Testis (tissue), 5 donors: ENCODE results near the gene LMLN. TPM values are rescaled to one million over a fixed set of nuclear protein-coding genes. Genes with fewer than 3 reads are reported as not detected.
"Not testable (repeated sequence)": the region's sequence is repeated elsewhere in the genome, so short reads cannot be mapped to it uniquely, and the experiment has no call there.

Source experiments
- DNase-seq: peaks from one replicate; pipeline ENCODE4 v3.0.0-alpha.2; 2019
- H3K27ac ChIP-seq, 2 donors: fragments of 200-600 bp; sonication (generic); one replicate each; pipeline ENCODE4 v1.5.1; 2019
- H3K27me3 ChIP-seq: fragments of 200-600 bp; sonication (generic); one replicate; pipeline ENCODE4 v1.5.1; 2019
- H3K36me3 ChIP-seq: fragments of 200-600 bp; sonication (generic); one replicate; pipeline ENCODE4 v1.5.1; 2017; ENCODE audit warnings: low read depth; ENCODE audit errors: missing control alignments
- H3K4me1 ChIP-seq: fragments of 200-600 bp; sonication (generic); one replicate; pipeline ENCODE4 v1.5.1; 2019
- H3K4me3 ChIP-seq, 2 donors: fragments of 200-600 bp; sonication (generic); one replicate each; pipeline ENCODE4 v1.5.1; 2017 to 2019
- H3K9me3 ChIP-seq: fragments of 200-600 bp; sonication (generic); one replicate; pipeline ENCODE4 v1.5.1; 2017
- POLR2A ChIP-seq: fragments of 450-650 bp; IDR thresholded peaks from one replicate; pipeline ENCODE4 v1.6.1; 2017; ENCODE audit warnings: antibody characterized with exemption, mild to moderate bottlenecking, moderate library complexity
- WGBS, 2 donors: methylation state at CpG; one replicate each; pipeline ENCODE4 v1.1.5; 2018; 5-methylcytosine and 5-hydroxymethylcytosine counted together
- intact Hi-C: fragments of 100-400 bp; cut with DNase I; formaldehyde crosslinking; loops from one replicate; pipeline ENCODE4 v1.15.1; 2023; ENCODE audit warnings: low total_unique reads
- long read RNA-seq, 2 donors: transcript quantifications; one replicate each; lab custom pipeline, GENCODE V29; 2026
- polyA plus RNA-seq: library from polyadenylated mRNA; stranded (reverse); fragments of 350-450 nt; fragmentation: Illumina TruSeq; extraction: RNeasy Lipid Tissue Mini Kit (QIAGEN cat#74804); gene quantifications from one replicate; pipeline ENCODE4 v1.2.3, GENCODE V29; 2014; ENCODE audit warnings: low read depth, low replicate concordance; ENCODE audit not compliant: insufficient read depth
- total RNA-seq, 2 donors: library from RNA; depleted of rRNA; stranded (reverse); fragments of >200 nt; gene quantifications; one replicate each; pipeline ENCODE4 v1.2.3, GENCODE V29; 2016
- TF ChIP-seq, protein P1 (sequence below), 3 experiments: fragments of 450-650 bp in 2 of 3; fragments of 200-600 bp in 1 of 3; sonication (generic) in 1 of 3; IDR thresholded peaks; one replicate each; pipeline ENCODE4 v1.5.1; 2016 to 2019; ENCODE audit warnings: antibody characterized with exemption in 3 of 3, mild to moderate bottlenecking in 2 of 3, moderate library complexity in 1 of 3

The LMLN gene, protein sequence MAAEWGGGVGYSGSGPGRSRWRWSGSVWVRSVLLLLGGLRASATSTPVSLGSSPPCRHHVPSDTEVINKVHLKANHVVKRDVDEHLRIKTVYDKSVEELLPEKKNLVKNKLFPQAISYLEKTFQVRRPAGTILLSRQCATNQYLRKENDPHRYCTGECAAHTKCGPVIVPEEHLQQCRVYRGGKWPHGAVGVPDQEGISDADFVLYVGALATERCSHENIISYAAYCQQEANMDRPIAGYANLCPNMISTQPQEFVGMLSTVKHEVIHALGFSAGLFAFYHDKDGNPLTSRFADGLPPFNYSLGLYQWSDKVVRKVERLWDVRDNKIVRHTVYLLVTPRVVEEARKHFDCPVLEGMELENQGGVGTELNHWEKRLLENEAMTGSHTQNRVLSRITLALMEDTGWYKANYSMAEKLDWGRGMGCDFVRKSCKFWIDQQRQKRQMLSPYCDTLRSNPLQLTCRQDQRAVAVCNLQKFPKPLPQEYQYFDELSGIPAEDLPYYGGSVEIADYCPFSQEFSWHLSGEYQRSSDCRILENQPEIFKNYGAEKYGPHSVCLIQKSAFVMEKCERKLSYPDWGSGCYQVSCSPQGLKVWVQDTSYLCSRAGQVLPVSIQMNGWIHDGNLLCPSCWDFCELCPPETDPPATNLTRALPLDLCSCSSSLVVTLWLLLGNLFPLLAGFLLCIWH
- 10 to 100 TPM; 24.1 to 49.8 TPM for total RNA-seq
- polyA plus RNA-seq: 23.0 TPM
- long read RNA-seq, donor 1, full-length matches to known transcripts: 2 of 2 reads
- long read RNA-seq, donor 1, partial matches to known transcripts: 0 of 2 reads
- long read RNA-seq, donor 1, other reads (novel, unspliced or antisense): 0 of 2 reads
- long read RNA-seq, donor 2: 0 reads

DNA sequence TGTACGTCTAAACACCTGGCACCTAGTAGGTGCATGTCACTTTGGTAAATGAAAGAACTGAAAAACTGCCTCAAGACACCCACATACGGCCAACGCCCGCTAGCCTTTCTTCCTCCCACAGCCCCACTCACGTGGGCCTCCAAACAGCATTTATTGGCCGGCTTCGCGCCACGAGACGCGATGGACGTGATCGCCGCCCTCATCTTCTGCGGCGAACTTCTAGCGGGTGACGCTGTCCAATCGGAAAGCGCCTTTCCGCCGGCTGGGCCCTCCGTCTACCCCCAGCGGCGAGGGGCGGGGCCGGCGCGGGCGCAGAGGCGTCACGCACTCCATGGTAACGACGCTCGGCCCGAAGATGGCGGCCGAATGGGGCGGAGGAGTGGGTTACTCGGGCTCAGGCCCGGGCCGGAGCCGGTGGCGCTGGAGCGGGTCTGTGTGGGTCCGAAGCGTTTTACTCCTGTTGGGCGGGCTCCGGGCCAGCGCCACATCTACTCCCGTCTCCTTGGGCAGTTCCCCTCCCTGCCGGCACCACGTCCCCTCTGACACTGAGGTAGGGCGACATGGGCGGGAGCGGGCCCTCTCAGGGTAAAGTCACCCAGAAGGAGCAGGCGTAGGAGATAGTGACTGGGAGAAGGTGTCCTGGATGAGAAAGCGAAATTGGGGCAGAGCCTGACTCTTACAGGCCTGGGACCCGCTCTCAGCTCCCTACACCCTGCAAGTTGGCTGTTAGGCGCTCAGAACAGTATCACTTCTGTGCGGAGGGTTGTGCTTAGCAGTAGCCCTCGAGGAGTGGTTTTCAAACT, at the start of gene LMLN:
Gene LMLN (plus strand): TSS at position 327 of the 803 bp plus-strand sequence. CDS start 29 bp downstream, at position 356.
- Histone ChIP-seq H3K27ac (peak within 1 kb of the TSS; percentile 78), H3K27me3 (no peaks in the 10 kb centered on the region), H3K4me3 (peak within 1 kb of the TSS; percentile 73 to 84), H3K9me3 (no peaks in the 10 kb centered on the region), H3K36me3 (no peaks in the 10 kb centered on the region), H3K4me1 (peaks cover 8% of the 10 kb centered on the region)
- WGBS, 2 donors: 0 to 1% methylated on average over 9 to 54 of the region's 62 CpGs
- intact Hi-C loops: no loop called here
- TF ChIP-seq, protein P1, sequence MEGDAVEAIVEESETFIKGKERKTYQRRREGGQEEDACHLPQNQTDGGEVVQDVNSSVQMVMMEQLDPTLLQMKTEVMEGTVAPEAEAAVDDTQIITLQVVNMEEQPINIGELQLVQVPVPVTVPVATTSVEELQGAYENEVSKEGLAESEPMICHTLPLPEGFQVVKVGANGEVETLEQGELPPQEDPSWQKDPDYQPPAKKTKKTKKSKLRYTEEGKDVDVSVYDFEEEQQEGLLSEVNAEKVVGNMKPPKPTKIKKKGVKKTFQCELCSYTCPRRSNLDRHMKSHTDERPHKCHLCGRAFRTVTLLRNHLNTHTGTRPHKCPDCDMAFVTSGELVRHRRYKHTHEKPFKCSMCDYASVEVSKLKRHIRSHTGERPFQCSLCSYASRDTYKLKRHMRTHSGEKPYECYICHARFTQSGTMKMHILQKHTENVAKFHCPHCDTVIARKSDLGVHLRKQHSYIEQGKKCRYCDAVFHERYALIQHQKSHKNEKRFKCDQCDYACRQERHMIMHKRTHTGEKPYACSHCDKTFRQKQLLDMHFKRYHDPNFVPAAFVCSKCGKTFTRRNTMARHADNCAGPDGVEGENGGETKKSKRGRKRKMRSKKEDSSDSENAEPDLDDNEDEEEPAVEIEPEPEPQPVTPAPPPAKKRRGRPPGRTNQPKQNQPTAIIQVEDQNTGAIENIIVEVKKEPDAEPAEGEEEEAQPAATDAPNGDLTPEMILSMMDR (IDR thresholded peaks at IDR 0.05): no peak
- peak; percentile 13 for TF ChIP-seq POLR2A
- DNase-seq: peak; percentile 97

DNA sequence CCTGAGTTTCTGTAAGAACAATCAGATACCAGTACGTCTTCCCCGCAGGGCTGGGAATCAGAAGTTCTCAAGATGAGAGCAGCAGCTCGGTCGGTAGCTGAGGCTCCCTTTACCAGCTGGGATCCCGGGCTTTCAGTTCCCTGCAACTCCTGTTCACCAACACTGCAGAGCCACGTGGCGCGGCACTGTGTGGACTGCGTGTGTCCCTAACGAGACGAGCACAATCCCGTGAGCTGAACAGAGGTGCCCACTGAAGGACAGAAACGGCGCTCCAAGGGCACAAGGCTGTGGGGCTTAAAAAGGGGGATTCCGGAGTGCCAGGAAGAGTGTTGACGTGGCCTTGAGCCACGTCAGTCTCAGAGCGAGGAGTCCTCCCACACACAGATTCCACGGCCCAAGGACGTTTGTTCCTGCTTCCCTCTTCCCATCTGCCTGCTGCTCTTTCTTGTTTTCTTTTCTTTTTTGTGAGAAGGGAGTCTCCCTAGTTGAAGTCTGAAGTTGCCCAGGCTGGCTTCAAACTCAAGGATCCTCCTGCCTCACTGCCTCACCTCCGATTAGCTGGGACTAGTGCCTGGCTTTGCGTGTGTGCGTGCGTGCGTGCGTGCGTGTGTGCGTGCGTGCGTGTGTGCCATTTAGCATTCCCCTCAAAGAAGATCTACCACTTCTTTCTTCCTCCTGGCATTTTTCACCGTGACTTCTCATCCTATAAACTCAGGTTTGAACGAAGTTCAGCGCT, 47.1 kb upstream of the LMLN start:
- DNase-seq: peak; percentile 84
- no peak for TF ChIP-seq POLR2A
- Histone ChIP-seq H3K4me3 (peak overlapping the region; percentile 44 to 69), H3K9me3 (no peaks in the 10 kb centered on the region), H3K27me3 (no peaks in the 10 kb centered on the region), H3K4me1 (peaks cover 16% of the 10 kb centered on the region), H3K36me3 (no peaks in the 10 kb centered on the region), H3K27ac (peak overlapping the region; percentile 73 to 89)
- 6 to 17% methylated on average over 33 of the region's 33 CpGs for WGBS, 2 donors
- intact Hi-C loops: no loop called here

DNA sequence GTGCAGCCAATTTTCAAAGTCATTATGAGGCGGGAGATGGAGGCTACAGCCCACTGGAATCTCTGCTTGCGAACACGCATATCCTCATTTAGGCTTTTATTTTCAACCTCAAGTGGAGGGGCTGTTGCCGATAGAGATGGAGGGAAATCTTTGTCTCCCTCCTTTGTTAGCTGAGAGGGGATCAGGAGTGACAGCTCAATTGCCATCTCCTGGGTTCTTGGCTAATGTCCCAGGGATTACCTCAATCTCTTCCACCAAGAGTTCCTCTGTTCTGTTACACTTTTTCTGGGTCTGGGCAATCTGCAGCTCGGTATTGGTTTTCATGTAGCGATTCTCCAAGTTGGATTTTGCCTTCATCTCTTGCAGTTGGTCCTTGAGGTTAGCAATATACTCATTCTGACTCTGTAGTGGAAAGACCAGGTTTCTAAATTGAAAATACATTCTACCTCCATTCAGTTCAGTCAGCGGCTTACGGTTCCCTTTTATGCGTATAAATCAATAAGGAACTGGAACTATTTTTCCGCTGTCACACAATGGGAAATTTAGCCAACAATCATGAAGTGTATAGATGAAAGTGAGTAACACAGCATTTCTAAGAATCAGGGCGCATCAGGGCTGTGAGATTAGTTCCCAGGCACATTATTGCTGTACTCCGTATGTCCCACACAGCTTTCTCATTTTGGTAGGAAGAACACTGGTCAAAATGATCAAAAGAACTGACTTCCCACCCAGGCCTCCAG, 46.2 kb upstream of the LMLN start:
- H3K9me3 ChIP-seq: no peaks in the 10 kb centered on the region
- TF ChIP-seq, protein P1 (IDR thresholded peaks at IDR 0.05): no peak
- TF ChIP-seq POLR2A: no peak
- DNase-seq: no peak
- H3K27ac ChIP-seq: peak overlapping the region in 1 of 2 donors; percentile 73
- peak overlapping the region; percentile 44 to 69 for H3K4me3 ChIP-seq
- H3K36me3 ChIP-seq: no peaks in the 10 kb centered on the region
- H3K27me3 ChIP-seq: no peaks in the 10 kb centered on the region
- 69 to 70% methylated on average over 12 of the region's 12 CpGs for whole genome bisulfite sequencing, 2 donors
- peaks cover 16% of the 10 kb centered on the region for H3K4me1 ChIP-seq
- intact Hi-C loops: no loop called here

DNA sequence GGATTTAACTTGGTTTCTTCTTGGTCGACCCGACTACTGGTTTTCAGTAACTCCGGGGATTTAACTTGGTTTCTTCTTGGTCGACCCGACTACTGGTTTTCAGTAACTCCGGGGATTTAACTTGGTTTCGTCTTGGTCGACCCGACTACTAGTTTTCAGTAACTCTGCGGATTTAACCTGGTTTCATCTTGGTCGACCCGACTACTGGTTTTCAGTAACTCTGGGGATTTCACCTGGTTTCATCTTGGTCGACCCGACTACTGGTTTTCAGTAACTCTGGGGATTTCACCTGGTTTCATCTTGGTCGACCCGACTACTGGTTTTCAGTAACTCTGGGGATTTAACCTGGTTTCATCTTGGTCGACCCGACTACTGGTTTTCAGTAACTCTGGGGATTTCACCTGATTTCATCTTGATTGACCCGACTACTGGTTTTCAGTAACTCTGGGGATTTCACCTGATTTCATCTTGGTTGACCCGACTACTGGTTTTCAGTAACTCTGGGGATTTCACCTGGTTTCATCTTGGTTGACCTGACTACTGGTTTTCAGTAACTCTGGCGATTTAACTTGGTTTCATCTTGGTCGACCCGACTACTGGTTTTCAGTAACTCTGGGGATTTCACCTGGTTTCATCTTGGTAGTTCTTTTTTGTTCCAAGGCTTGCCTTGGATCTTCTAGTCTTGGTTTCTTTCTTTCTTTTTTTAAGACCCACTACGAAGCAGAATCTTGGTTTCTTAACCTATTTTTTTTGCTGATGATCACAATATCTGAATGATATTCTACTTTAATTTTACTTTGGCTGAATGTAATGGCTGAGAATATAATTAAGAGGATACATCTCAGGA, 38.4 kb upstream of the LMLN start:
- H3K4me1 ChIP-seq, H3K9me3 ChIP-seq, H3K27ac ChIP-seq, H3K4me3 ChIP-seq, DNase-seq, H3K27me3 ChIP-seq, H3K36me3 ChIP-seq, intact Hi-C loops: not testable (repeated sequence)
- 87 to 93% methylated on average over 22 to 23 of the region's 24 CpGs for WGBS, 2 donors
